ENCODE data around the gene ORM2.

DNA sequence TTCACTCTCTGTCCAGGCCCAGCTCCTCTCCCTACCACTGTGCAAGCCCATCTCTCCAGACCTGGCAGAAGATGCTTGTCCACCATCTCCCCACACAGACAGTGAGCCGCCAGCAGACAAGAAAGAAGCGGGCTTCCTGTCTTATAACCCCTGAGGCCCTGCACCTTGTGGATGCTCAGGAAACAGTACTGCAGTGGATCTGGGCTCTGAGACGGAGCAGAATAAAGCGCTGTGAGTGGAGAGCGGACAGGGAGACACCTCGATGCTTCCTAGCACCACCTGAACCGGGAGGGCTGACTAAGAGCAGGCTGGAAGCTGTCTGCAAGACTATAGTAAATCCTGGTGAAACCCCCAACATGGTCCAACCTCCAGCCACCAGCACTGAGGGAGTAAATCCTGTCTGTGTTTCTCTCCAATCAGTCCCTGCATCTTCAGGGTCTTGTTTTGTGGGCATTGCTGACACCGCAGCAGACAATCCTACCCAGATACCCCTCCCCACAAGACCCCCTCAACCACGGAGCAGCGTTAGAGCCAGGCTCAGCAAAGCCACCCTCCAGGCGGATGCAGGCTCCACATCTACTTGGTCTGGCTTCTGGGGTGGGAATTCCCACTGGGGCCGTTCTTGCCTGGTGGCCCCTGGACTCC, 18.7 kb downstream of the ORM2 start:
- TF ChIP-seq POLR2A (IDR thresholded peaks at IDR 0.05): no peak
- TF ChIP-seq, protein P1, sequence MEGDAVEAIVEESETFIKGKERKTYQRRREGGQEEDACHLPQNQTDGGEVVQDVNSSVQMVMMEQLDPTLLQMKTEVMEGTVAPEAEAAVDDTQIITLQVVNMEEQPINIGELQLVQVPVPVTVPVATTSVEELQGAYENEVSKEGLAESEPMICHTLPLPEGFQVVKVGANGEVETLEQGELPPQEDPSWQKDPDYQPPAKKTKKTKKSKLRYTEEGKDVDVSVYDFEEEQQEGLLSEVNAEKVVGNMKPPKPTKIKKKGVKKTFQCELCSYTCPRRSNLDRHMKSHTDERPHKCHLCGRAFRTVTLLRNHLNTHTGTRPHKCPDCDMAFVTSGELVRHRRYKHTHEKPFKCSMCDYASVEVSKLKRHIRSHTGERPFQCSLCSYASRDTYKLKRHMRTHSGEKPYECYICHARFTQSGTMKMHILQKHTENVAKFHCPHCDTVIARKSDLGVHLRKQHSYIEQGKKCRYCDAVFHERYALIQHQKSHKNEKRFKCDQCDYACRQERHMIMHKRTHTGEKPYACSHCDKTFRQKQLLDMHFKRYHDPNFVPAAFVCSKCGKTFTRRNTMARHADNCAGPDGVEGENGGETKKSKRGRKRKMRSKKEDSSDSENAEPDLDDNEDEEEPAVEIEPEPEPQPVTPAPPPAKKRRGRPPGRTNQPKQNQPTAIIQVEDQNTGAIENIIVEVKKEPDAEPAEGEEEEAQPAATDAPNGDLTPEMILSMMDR (IDR thresholded peaks at IDR 0.05): no peak
- no peak for TF ChIP-seq POLR2AphosphoS5 (IDR thresholded peaks at IDR 0.05)
- TF ChIP-seq EP300 (IDR thresholded peaks at IDR 0.05): no peak

Measured in sigmoid colon (tissue), 4 donors.